Activated T-helper 1 cell treated with anti-CD3 and anti-CD28 coated beads, Interleukin-12 subunit alpha, Interleukin-12 subunit beta, Interleukin-2, Interleukin-4 antibody, amounts not matched to agents 30 ng/mL and 10 ng/mL and 1 ng/mL, durations not matched to agents 14 hours and 24 hours and 36 hours (primary cell): ENCODE measurements around the gene ANLN. TPM values are rescaled to one million over a fixed set of nuclear protein-coding genes. Genes with fewer than 3 reads are reported as not detected.
"Not testable (repeated sequence)": the region's sequence is repeated elsewhere in the genome, so short reads cannot be mapped to it uniquely, and the experiment has no call there.

Experiments used
- DNase-seq: peaks from one replicate; pipeline ENCODE4 v3.0.0; 2021; ENCODE audit warnings: low spot score
- H3K27ac Mint-ChIP-seq: one replicate; pipeline ENCODE4 v1.8.0; 2021; ENCODE audit warnings: mild to moderate bottlenecking, mixed read lengths
- H3K27me3 Mint-ChIP-seq: one replicate; pipeline ENCODE4 v1.8.0; 2022; ENCODE audit warnings: mild to moderate bottlenecking, moderate library complexity, mixed read lengths; ENCODE audit not compliant: insufficient read depth
- H3K36me3 Mint-ChIP-seq: one replicate; pipeline ENCODE4 v1.8.0; 2021; ENCODE audit warnings: low read depth, mixed read lengths
- H3K4me1 Mint-ChIP-seq: one replicate; pipeline ENCODE4 v1.8.0; 2021; ENCODE audit warnings: low read depth, mixed read lengths
- H3K4me3 Mint-ChIP-seq: one replicate; pipeline ENCODE4 v1.8.0; 2021; ENCODE audit warnings: mild to moderate bottlenecking, moderate library complexity, mixed read lengths
- H3K9me3 Mint-ChIP-seq: one replicate; pipeline ENCODE4 v1.8.0; 2021; ENCODE audit warnings: mixed read lengths
- intact Hi-C: fragments of 100-400 bp; cut with micrococcal nuclease; formaldehyde crosslinking; loops from one replicate; pipeline ENCODE4 v1.15.1; 2024
- total RNA-seq: library from RNA; stranded (reverse); gene quantifications from 2 replicates; pipeline ENCODE4 v1.2.3, GENCODE V29; 2022

The ANLN gene
- total RNA-seq, 1 donor from 2014 or later: 23.8 TPM

GRCh38 chr7:36363515-36363914 is 26.1 kb upstream of the ANLN start:
- H3K27me3 Mint-ChIP-seq: peaks cover 23% of the 10 kb centered on the region

GRCh38 chr7:36366005-36366717 is 23.5 kb upstream of the ANLN start:
- Mint-ChIP-seq H3K27me3 (peaks cover 29% of the 10 kb centered on the region), H3K4me1 (no peaks in the 10 kb centered on the region), H3K27ac (no peak overlapping the region), H3K36me3 (no peaks in the 10 kb centered on the region), H3K4me3 (peak overlapping the region; percentile 81), H3K9me3 (no peaks in the 10 kb centered on the region)
- intact Hi-C loops: loop anchor here (2.0 to 10.0 kb wide), 2 partner anchors 75 to 1809 kb away; partner anchors contain the start of gene STARD3NL
- no peak for DNase-seq

More at GRCh38 chr7:36363515-36363914, 26.1 kb upstream of the ANLN start:
- DNase-seq: no peak
- no peaks in the 10 kb centered on the region for H3K36me3 Mint-ChIP-seq
- intact Hi-C loops: loop anchor here (10.0 kb wide), 1 partner anchor 1811 kb away; the partner anchor contains the start of gene STARD3NL
- H3K4me1 Mint-ChIP-seq: no peaks in the 10 kb centered on the region
- H3K4me3 Mint-ChIP-seq: no peak overlapping the region
- no peak overlapping the region for H3K27ac Mint-ChIP-seq
- no peaks in the 10 kb centered on the region for H3K9me3 Mint-ChIP-seq

GRCh38 chr7:36366718-36367560 is 22.7 kb upstream of the ANLN start:
- H3K27ac Mint-ChIP-seq: peak overlapping the region; percentile 67
- H3K36me3 Mint-ChIP-seq: no peaks in the 10 kb centered on the region
- peak overlapping the region; percentile 91 for H3K4me3 Mint-ChIP-seq
- H3K9me3 Mint-ChIP-seq: no peaks in the 10 kb centered on the region
- H3K4me1 Mint-ChIP-seq: no peaks in the 10 kb centered on the region
- H3K27me3 Mint-ChIP-seq: peaks cover 31% of the 10 kb centered on the region
- intact Hi-C loops: loop anchor here (1.0 to 10.0 kb wide), 5 partner anchors 22 to 1808 kb away; partner anchors contain the start of genes ANLN, EEPD1, HERPUD2 and STARD3NL
- DNase-seq: peak; percentile 91

GRCh38 chr7:36367561-36368077 is 22.0 kb upstream of the ANLN start:
- Mint-ChIP-seq H3K4me3 (peak overlapping the region; percentile 91), H3K27me3 (peaks cover 34% of the 10 kb centered on the region), H3K36me3 (no peaks in the 10 kb centered on the region), H3K27ac (peak overlapping the region; percentile 67), H3K9me3 (no peaks in the 10 kb centered on the region), H3K4me1 (no peaks in the 10 kb centered on the region)
- intact Hi-C loops: loop anchor here (1.0 to 10.0 kb wide), 5 partner anchors 22 to 1807 kb away; partner anchors contain the start of genes ANLN, EEPD1, HERPUD2 and STARD3NL
- no peak for DNase-seq

GRCh38 chr7:36368496-36368895 is 21.2 kb upstream of the ANLN start:
- Mint-ChIP-seq H3K9me3 (no peaks in the 10 kb centered on the region), H3K4me3 (no peak overlapping the region), H3K27ac (no peak overlapping the region), H3K27me3 (peaks cover 38% of the 10 kb centered on the region), H3K36me3 (no peaks in the 10 kb centered on the region), H3K4me1 (no peaks in the 10 kb centered on the region)
- no peak for DNase-seq
- intact Hi-C loops: loop anchor here (10.0 kb wide), 1 partner anchor 1806 kb away; the partner anchor contains the start of gene STARD3NL

GRCh38 chr7:36369171-36369570 is 20.5 kb upstream of the ANLN start:
- no peaks in the 10 kb centered on the region for H3K9me3 Mint-ChIP-seq
- H3K4me1 Mint-ChIP-seq: no peaks in the 10 kb centered on the region
- no peak for DNase-seq
- H3K27ac Mint-ChIP-seq: no peak overlapping the region
- no peaks in the 10 kb centered on the region for H3K36me3 Mint-ChIP-seq
- H3K4me3 Mint-ChIP-seq: no peak overlapping the region
- peaks cover 37% of the 10 kb centered on the region for H3K27me3 Mint-ChIP-seq
- intact Hi-C loops: loop anchor here (10.0 kb wide), 1 partner anchor 1806 kb away; the partner anchor contains the start of gene STARD3NL

- Mint-ChIP-seq H3K9me3 (no peaks in the 10 kb centered on the region), H3K27me3 (peaks cover 31% of the 10 kb centered on the region), H3K4me3 (no peak overlapping the region), H3K36me3 (no peaks in the 10 kb centered on the region), H3K27ac (no peak overlapping the region), H3K4me1 (no peaks in the 10 kb centered on the region)
- DNase-seq: no peak
- intact Hi-C loops: no loop called here
Observed at GRCh38 chr7:36370046-36370445, 19.6 kb upstream of the ANLN start.

- Mint-ChIP-seq H3K4me3 (no peak overlapping the region), H3K9me3 (no peaks in the 10 kb centered on the region), H3K4me1 (no peaks in the 10 kb centered on the region), H3K36me3 (peaks cover 6% of the 10 kb centered on the region), H3K27ac (no peak overlapping the region), H3K27me3 (peaks cover 26% of the 10 kb centered on the region)
- intact Hi-C loops: no loop called here
- no peak for DNase-seq
Observed at GRCh38 chr7:36372156-36372555, 17.5 kb upstream of the ANLN start.

GRCh38 chr7:36378555-36378954 is 11.1 kb upstream of the ANLN start:
- H3K36me3 Mint-ChIP-seq, H3K27ac Mint-ChIP-seq, intact Hi-C loops, H3K9me3 Mint-ChIP-seq, H3K27me3 Mint-ChIP-seq, DNase-seq: not testable (repeated sequence)
- H3K4me1 Mint-ChIP-seq: peaks cover 26% of the 10 kb centered on the region
- H3K4me3 Mint-ChIP-seq: peak overlapping the region; percentile 2

- H3K36me3 Mint-ChIP-seq: peaks cover 8% of the 10 kb centered on the region
- intact Hi-C loops: no loop called here
- no peaks in the 10 kb centered on the region for H3K9me3 Mint-ChIP-seq
- H3K4me3 Mint-ChIP-seq: no peak overlapping the region
- H3K4me1 Mint-ChIP-seq: peaks cover 26% of the 10 kb centered on the region
- no peak overlapping the region for H3K27ac Mint-ChIP-seq
- H3K27me3 Mint-ChIP-seq: peaks cover 7% of the 10 kb centered on the region
- no peak for DNase-seq
Observed at GRCh38 chr7:36379831-36380504, 9.7 kb upstream of the ANLN start.

GRCh38 chr7:36381056-36381455 is 8.6 kb upstream of the ANLN start:
- DNase-seq: no peak
- Mint-ChIP-seq H3K4me1 (peaks cover 26% of the 10 kb centered on the region), H3K36me3 (peaks cover 5% of the 10 kb centered on the region), H3K27ac (no peak overlapping the region), H3K9me3 (no peaks in the 10 kb centered on the region), H3K4me3 (no peak overlapping the region), H3K27me3 (peaks cover 4% of the 10 kb centered on the region)
- intact Hi-C loops: no loop called here

- H3K9me3 Mint-ChIP-seq, H3K4me3 Mint-ChIP-seq, DNase-seq, H3K27ac Mint-ChIP-seq, H3K36me3 Mint-ChIP-seq, intact Hi-C loops: not testable (repeated sequence)
- Mint-ChIP-seq H3K4me1 (peaks cover 19% of the 10 kb centered on the region), H3K27me3 (peaks cover 12% of the 10 kb centered on the region)
Observed at GRCh38 chr7:36383284-36383683, 6.4 kb upstream of the ANLN start.
